T1000 (cell line): ENCODE measurements around the gene ERI3.

Experiments used
- DNase-seq: peaks from one replicate; lab custom pipeline; 2025; ENCODE audit warnings: mixed read lengths; lab: John Stamatoyannopoulos, UW

The ERI3 gene

DNA sequence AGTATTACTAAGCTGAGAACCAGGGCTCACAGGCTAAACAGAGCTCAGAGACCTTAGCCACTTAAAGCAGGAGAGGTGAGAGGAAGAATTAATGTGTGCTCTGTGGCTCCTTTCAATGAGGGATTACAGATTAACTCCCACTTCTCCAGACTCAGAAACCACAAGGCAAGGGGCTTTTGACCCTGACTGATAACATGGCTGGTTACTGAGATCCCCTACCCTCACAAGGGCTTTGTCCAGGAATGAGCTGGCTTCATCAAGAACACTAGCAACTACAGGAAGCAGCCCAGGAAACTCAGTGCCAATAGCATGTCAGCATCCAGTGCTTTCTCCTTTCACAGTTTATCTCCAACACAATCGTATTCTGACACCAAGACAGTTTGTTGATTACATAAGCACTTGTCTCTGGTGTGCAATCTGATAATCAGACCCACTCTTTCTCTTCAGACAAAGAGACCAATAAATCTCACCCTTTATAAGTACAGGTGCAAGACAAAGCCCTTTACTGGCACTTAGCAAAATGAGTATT lies 38.8 kb downstream of the ERI3 start:
- DNase-seq: no peak

DNA sequence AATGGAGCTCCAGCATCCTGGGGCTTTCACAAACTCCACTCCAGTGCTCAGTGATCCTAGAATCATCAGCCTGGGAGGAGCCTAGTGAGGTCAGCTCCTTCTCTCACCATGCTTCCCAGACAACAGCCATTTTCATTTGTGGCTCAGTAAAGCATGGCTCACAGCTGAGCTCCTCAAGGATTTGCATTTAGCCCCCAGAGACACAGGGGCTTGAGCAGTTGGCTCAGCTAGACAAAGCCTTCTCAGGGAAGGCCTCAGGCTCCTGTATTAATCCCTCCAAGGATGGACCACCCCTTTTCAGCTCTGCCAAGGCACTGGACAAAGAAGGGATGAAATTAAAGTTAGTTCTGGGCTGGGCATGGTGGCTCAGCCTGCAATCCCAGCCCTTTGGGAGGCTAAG lies 39.5 kb downstream of the ERI3 start:
- DNase-seq: no peak

- no peak for DNase-seq
Observed at GRCh38 chr1:44314452-44314851, 40.6 kb downstream of the ERI3 start.

DNA sequence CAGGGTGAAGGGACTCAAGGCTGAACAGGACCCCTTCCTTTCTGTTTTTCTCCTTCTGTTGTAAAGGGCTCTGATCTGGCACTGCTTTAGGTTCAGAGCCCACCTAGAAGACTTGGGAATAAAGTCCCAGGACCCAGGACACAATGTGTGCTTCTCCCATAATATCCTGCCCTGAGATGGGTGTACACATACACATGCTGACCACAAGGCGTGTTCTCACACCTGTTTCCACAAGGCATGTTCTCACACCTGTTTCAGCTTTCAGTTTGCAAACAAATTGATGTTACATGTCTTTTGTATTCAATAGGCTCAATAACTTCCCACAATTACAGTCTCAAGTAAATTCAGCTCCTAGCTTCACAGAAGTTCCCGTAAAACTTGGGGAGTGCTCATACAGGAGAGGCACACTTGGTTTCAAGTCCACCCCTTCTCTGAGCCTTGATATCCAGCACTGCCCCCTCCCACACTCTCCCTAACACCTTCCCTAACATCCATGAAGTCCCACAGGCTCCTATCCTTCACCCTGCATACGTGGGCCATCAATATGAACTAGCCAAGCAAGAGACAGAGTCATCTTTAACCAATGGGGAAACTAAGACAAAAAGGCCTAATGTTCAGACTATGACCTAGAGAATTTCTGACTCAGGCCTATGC lies 41.7 kb downstream of the ERI3 start:
- no peak for DNase-seq

GRCh38 chr1:44312399-44313196 lies 42.5 kb downstream of the ERI3 start:
- no peak for DNase-seq

DNA sequence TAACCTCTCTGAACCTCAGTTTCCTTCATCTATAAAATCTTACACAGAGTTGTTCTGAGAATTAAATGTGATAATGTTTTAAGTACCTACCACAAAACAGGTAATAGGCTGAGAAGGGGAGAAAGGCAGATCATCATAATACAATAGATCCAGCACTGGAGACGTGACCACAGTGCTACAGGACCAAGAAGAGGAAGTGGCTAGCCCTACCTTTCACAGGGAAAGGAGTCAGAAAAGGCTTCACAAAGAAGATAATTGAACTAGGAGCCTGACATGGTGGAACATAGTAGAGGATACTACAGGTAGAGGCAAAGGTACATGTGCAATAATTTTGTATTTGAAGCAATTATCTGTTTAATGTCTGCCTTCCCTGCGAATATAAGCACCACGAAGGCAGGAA lies 45.1 kb downstream of the ERI3 start:
- no peak for DNase-seq

DNA sequence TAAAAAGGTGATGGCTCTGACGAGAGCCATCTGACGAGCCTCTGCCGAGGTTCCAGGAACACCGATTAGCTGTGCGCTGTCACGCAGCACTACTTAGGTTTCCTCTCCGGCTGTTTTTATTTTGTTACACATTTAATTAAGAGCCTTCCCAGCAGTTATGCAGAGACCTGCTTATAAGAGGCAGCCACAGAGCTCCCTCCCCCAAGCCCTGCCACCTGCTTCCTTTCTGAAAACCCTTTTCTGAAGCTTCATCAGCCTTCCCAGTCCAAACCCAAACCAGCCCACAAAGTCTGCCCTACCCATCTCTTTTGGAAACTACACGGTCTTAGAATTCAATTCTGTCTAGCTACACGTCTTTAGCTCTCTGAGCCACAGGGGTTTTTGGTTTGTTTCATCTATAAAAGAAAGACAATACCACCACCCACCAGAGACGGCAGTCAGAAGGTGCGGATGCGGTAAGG lies 49.1 kb downstream of the ERI3 start:
- no peak for DNase-seq

DNA sequence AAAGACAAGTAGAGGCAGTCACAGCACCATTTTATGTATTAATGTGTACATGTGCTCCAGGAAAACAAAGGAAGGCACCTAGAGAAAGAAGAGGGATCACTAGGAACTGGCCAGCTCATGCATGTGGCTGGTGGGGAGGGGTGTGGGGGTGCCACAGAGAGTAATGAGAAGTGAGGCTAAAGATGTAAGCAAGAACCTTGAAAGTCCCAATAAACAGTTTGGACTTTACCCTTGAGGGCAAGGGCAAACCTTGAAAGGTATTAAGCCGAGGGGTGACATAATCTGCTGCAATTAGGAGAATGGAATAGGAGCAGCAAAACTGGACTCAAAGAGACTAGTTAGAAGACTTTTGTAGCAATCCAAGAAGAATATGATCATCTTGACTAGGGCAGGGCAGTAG lies 51.5 kb downstream of the ERI3 start:
- no peak for DNase-seq

GRCh38 chr1:44302541-44302940 lies 52.5 kb downstream of the ERI3 start:
- DNase-seq: no peak

GRCh38 chr1:44301442-44301841 lies 53.6 kb downstream of the ERI3 start:
- DNase-seq: no peak

- no peak for DNase-seq
Observed at GRCh38 chr1:44300852-44301251, 54.2 kb downstream of the ERI3 start.

DNA sequence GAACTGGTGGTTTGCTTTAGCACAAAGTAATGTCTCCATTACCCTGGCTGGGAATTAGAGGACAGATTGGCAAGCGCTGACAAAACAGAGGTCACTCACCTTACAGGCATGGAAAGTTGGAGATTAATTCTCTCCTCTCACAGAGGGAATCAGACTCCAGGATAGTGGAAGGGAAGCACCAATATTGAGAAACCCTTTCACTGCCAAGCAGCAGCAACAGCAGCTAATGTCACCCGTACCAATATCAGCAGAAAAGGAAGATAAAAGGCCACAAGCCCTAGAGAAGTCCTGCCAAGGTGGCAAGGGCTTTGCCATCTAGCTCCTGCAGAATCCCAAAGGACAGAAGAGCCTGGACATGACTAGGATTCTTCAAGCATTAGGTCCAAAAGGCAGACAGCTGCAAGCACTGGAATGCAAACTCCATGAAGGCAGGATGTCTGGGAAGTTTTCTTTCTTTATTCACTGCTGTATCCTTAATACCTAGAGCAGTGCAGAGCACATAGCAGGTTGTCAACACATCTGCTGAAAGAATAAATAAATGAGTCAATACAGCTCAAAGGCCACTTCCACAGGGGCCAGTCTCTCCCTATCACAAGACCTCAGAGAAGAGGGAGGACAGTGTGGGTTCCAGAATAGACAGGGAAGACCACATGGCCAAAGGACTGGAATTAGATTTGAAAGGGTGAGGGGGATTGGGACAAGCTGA lies 57.2 kb downstream of the ERI3 start:
- no peak for DNase-seq

DNA sequence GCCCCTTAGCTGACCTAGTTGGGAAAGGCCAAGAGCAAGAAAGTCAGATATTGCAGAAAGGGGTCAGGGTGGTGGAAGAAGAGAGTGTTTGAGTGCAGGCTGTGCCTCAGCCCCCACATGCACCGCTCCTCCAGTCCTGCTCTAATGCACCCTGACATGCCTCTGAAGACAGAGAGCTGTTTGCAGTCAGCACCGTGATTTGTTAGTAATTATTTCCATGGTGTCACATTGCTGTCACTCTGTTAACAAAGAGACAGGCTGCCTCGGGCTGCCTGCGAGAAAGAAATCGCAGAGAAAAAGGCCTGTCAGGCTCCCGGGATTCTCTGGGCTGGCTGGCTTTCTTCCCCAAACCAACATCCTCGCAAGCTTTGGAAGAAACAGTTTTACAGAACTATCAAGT lies 58.3 kb downstream of the ERI3 start:
- DNase-seq: no peak

DNA sequence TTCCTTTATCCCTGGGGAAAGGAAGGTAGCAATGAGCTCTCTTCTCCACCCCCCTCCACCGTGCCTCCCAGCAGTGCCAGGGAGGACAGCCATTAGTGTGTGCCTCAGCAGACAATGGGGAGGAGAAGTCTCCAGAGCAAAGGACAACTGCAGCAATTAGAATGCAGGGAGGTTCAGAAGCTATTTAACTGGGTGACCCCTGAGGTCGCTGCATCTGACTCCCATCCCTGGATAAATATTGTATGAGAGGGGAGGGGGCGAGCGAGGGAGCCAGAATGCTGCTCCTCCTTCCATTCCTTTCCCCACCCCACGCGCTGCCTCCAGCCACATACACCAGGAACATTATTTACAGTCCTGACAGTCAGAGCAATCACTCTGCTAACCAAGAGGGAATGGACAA lies 59.0 kb downstream of the ERI3 start:
- DNase-seq: no peak

- no peak for DNase-seq
Observed at GRCh38 chr1:44294588-44295007, 60.5 kb downstream of the ERI3 start.

- DNase-seq: no peak
Observed at GRCh38 chr1:44293761-44294315, 61.2 kb downstream of the ERI3 start.

GRCh38 chr1:44292651-44293050 lies 62.4 kb downstream of the ERI3 start:
- DNase-seq: no peak

DNA sequence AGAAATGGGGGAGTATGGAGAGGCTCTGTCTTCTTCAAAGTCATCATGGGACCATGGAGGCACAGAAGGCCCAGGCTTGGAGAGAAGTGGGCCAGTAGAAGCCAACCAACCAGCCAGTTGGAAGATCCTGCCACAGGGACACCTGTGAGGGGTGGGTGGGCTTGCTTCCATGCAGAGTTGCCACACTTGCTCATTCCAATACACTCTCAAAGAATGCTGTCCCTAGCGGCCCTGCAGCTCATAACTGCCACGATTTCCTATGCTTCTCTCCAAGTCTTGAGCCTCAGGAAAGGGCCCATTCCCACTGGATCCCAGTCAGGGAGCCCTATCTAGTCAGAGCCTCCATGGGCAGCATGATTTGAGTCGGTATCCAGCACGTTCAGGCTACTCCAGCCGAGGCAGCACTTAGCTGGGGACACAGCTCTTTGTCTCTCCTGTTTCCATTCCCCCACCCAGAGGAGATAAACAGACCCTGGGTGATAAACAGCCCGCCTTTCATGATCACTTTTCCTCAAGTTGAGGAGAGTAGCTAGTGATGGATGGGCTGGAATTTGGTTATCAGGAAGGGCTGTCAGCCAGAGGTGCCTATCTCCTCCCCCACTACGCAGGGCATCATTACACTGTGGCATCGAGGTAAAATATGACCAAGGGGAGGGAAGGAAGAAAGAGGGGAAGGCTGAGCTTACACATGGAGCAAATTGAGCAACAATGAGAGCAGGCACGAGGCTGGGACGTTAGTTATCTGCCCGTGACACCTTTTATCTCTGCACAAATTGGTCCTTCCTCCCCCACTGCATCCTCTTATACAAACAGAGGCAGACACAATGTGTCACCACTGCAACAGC lies 64.6 kb downstream of the ERI3 start:
- DNase-seq: no peak

- no peak for DNase-seq
Observed at GRCh38 chr1:44289530-44289929, 65.5 kb downstream of the ERI3 start.

GRCh38 chr1:44288883-44289282 lies 66.2 kb downstream of the ERI3 start:
- no peak for DNase-seq

GRCh38 chr1:44284184-44284583 lies 70.9 kb downstream of the ERI3 start:
- DNase-seq: no peak
